ENCODE measurements around the gene ICA1.

ICA1 gene

DNA sequence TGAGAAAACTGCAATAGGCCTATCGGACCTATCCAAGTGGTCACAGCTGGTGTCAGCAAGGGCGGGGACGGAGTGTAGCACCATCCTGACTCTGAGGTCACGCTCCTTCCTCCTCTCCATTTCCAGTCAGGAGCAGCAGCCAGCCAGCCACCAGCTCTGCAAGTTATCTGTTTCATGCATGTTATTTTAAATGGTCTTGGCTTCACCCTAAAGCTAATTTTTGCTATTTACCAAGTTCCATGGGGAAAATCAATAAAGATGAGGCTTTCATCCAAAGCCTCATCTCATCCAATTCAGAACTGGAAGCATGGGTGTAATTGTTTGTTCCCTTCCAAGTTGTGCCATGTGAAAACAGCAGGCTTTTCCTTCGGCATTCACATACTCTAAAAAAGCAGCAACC lies 49.3 kb downstream of the ICA1 start:
- H3K9me3 ChIP-seq (ENCODE audit: control insufficient read depth, insufficient read depth, low read length), result no peaks in the 10 kb centered on the region
- H3F3A ChIP-seq (ENCODE audit: control insufficient read depth, insufficient read depth), result no peaks in the 10 kb centered on the region
- H3K9me2 ChIP-seq (replicated peaks; ENCODE audit: control insufficient read depth, low read length), result no peaks in the 10 kb centered on the region
- no peak overlapping the region for H3K4me3 ChIP-seq (ENCODE audit: low read length)
- TF ChIP-seq EZH2phosphoT487 (IDR thresholded peaks at IDR 0.05; ENCODE audit: borderline replicate concordance, low read length), result no peak
- TF ChIP-seq, protein P1, sequence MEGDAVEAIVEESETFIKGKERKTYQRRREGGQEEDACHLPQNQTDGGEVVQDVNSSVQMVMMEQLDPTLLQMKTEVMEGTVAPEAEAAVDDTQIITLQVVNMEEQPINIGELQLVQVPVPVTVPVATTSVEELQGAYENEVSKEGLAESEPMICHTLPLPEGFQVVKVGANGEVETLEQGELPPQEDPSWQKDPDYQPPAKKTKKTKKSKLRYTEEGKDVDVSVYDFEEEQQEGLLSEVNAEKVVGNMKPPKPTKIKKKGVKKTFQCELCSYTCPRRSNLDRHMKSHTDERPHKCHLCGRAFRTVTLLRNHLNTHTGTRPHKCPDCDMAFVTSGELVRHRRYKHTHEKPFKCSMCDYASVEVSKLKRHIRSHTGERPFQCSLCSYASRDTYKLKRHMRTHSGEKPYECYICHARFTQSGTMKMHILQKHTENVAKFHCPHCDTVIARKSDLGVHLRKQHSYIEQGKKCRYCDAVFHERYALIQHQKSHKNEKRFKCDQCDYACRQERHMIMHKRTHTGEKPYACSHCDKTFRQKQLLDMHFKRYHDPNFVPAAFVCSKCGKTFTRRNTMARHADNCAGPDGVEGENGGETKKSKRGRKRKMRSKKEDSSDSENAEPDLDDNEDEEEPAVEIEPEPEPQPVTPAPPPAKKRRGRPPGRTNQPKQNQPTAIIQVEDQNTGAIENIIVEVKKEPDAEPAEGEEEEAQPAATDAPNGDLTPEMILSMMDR (IDR thresholded peaks at IDR 0.05; ENCODE audit: low read depth, low read length, poor library complexity, severe bottlenecking), result no peak
- H3K4me2 ChIP-seq (ENCODE audit: low read length), result no peak overlapping the region
- H3K36me3 ChIP-seq (ENCODE audit: control insufficient read depth, low read length), result no peaks in the 10 kb centered on the region
- no peak overlapping the region for H3K27ac ChIP-seq (ENCODE audit: low read depth, low read length)
- H3K27me3 ChIP-seq (ENCODE audit: control insufficient read depth, low read length), result peaks cover 8% of the 10 kb centered on the region
- H4K20me1 ChIP-seq (ENCODE audit: control insufficient read depth, insufficient read depth, low read depth, low read length), result no peaks in the 10 kb centered on the region
- H3K79me2 ChIP-seq (ENCODE audit: control insufficient read depth, low read length), result no peaks in the 10 kb centered on the region
- 0 out of 2 replicates have a peak, but pooled peaks cover 3% of the 10 kb centered on the region for H3K4me1 ChIP-seq (ENCODE audit: control insufficient read depth, low read length)

DNA sequence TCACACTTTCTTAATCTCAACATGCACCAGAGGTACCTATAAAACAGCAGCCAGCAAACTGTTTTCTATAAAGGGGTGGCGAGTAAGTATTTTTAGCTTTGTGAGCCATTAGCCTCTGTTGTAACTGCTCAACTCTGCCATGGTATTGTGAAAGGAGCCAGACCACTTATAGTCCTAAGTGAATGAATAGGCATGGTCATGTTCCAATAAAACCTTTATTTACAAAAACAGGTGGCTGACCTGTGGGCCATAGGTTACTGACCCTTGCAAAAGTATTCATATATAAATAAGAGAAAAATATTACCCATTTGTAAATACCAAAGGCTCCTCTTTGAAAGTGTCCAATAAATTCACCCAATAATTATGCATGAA lies 50.3 kb downstream of the ICA1 start:
- Histone ChIP-seq H3K79me2 (ENCODE audit: control insufficient read depth, low read length) (no peaks in the 10 kb centered on the region), H3K9me3 (ENCODE audit: control insufficient read depth, insufficient read depth, low read length) (no peaks in the 10 kb centered on the region), H3K9me2 (replicated peaks; ENCODE audit: control insufficient read depth, low read length) (no peaks in the 10 kb centered on the region), H3K4me3 (ENCODE audit: low read length) (no peak overlapping the region), H3K27ac (ENCODE audit: low read depth, low read length) (no peak overlapping the region), H3K27me3 (ENCODE audit: control insufficient read depth, low read length) (peaks cover 15% of the 10 kb centered on the region), H3K4me2 (ENCODE audit: low read length) (no peak overlapping the region), H3K4me1 (ENCODE audit: control insufficient read depth, low read length) (no peaks in the 10 kb centered on the region), H3F3A (ENCODE audit: control insufficient read depth, insufficient read depth) (no peaks in the 10 kb centered on the region), H4K20me1 (ENCODE audit: control insufficient read depth, insufficient read depth, low read depth, low read length) (no peaks in the 10 kb centered on the region), H3K36me3 (ENCODE audit: control insufficient read depth, low read length) (no peaks in the 10 kb centered on the region)
- no peak for TF ChIP-seq EZH2phosphoT487 (IDR thresholded peaks at IDR 0.05; ENCODE audit: borderline replicate concordance, low read length)
- TF ChIP-seq, protein P1 (IDR thresholded peaks at IDR 0.05; ENCODE audit: low read depth, low read length, poor library complexity, severe bottlenecking), result no peak

- H3K4me2 ChIP-seq (ENCODE audit: low read length), result no peak overlapping the region
- H3K4me3 ChIP-seq (ENCODE audit: low read length), result no peak overlapping the region
- no peaks in the 10 kb centered on the region for H3K79me2 ChIP-seq (ENCODE audit: control insufficient read depth, low read length)
- H3F3A ChIP-seq (ENCODE audit: control insufficient read depth, insufficient read depth), result no peaks in the 10 kb centered on the region
- no peaks in the 10 kb centered on the region for H3K9me2 ChIP-seq (replicated peaks; ENCODE audit: control insufficient read depth, low read length)
- H4K20me1 ChIP-seq (ENCODE audit: control insufficient read depth, insufficient read depth, low read depth, low read length), result no peaks in the 10 kb centered on the region
- H3K27me3 ChIP-seq (ENCODE audit: control insufficient read depth, low read length), result peaks cover 15% of the 10 kb centered on the region
- no peaks in the 10 kb centered on the region for H3K36me3 ChIP-seq (ENCODE audit: control insufficient read depth, low read length)
- H3K27ac ChIP-seq (ENCODE audit: low read depth, low read length), result no peak overlapping the region
- no peak for TF ChIP-seq EZH2phosphoT487 (IDR thresholded peaks at IDR 0.05; ENCODE audit: borderline replicate concordance, low read length)
- TF ChIP-seq, protein P1 (IDR thresholded peaks at IDR 0.05; ENCODE audit: low read depth, low read length, poor library complexity, severe bottlenecking), result no peak
- no peaks in the 10 kb centered on the region for H3K9me3 ChIP-seq (ENCODE audit: control insufficient read depth, insufficient read depth, low read length)
- no peaks in the 10 kb centered on the region for H3K4me1 ChIP-seq (ENCODE audit: control insufficient read depth, low read length)
Measured at GRCh38 chr7:8210845-8211724, 50.9 kb downstream of the ICA1 start.

All from DOHH2 (cell line).